ENCODE results near the gene OBP2A.

DNA sequence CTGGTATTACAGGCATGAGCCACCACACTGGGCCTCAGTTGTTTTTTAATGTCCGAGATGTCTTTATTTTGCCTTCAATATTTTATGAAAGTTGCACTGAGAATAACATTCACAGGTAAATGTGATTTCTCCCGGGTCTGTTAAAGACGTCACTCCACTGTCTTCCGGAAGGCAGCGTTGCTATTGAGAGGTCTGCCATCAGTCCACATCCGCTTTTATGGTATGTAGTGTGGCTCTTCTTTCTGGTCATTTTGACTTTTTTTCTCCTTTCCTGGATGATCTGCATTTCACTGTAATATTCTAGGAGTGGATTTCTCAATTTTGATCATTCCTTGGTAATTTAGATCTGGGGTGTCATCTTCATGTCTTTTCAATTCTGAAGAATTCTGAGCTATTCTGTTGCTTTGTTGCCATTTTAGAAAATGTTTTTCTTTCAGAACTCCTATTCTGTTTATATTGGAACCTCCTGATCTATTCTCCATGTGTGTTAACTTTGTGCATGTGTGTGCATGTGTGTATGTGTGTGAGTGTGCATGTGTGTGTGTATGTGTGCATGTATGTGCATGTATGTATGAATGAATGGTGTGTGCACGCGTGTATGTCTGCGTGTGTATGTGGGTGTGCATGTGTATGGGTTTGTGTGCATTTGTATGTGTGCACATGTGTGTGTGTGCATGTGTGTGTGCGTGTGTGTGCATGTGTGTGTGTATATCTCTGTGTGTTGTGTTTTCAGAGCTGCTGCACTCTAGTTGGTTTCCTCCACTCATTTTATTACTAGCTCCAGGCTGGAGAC, 26.6 kb upstream of the OBP2A start:
- TF ChIP-seq EZH2 (IDR thresholded peaks at IDR 0.05; ENCODE audit: low read length, missing control alignments), result no peak
- TF ChIP-seq, protein P1, sequence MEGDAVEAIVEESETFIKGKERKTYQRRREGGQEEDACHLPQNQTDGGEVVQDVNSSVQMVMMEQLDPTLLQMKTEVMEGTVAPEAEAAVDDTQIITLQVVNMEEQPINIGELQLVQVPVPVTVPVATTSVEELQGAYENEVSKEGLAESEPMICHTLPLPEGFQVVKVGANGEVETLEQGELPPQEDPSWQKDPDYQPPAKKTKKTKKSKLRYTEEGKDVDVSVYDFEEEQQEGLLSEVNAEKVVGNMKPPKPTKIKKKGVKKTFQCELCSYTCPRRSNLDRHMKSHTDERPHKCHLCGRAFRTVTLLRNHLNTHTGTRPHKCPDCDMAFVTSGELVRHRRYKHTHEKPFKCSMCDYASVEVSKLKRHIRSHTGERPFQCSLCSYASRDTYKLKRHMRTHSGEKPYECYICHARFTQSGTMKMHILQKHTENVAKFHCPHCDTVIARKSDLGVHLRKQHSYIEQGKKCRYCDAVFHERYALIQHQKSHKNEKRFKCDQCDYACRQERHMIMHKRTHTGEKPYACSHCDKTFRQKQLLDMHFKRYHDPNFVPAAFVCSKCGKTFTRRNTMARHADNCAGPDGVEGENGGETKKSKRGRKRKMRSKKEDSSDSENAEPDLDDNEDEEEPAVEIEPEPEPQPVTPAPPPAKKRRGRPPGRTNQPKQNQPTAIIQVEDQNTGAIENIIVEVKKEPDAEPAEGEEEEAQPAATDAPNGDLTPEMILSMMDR (conservative IDR thresholded peaks at IDR 0.05 in 1 of 2, IDR thresholded peaks at IDR 0.05 in 1 of 2; ENCODE audit: low read depth in 1 of 2, low read length in 2 of 2), result no peak

All from fibroblast of lung (primary cell).